ENCODE results near the gene PTPRG.

Gene PTPRG

DNA sequence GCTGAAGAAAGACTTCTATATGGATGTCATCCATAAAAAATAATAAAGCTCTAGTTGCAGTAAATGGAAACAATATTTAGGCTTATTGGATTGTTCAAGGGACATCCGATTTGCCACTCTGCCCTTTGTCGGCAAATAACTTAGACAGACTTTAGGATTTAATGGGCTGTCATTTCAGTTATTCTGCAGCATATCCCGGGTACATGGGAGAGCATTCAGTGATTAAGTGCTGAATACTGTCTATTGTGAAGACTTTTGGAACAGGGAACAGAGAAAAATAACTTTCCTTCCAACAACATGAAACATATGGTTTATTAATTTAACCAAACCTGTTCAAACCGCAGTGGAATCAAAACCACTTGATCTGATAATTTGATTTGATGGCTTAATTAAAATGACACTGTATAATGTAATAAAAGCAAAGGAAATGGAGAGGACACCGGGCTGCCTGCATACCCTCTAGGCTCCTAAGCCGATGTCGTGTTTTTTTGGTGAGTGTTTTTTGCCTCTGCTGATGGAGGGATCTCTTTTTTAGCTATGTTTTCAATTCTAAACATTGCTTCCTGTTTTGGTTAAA lies 612.7 kb downstream of the PTPRG start:
- DNase-seq, result no peak

DNA sequence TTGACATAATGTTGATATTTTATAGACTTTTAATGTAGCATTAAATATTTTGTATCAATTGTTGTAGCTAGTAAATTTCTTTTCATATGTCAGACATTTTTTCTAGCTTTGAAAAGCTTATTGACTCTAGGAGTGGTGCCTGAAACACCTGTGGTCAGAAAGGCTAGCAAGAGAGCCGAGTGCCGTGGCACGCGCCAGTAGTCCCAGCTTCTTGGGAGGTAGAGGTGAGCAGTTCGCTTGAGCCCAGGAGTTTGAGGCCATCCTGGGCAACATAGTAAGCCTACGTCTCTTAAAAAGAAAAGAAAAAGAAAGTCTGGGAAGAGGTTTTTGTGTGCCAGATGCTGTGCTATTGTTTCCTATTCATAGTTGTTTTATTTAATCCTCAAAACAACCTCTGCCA lies 613.8 kb downstream of the PTPRG start:
- DNase-seq, result no peak

DNA sequence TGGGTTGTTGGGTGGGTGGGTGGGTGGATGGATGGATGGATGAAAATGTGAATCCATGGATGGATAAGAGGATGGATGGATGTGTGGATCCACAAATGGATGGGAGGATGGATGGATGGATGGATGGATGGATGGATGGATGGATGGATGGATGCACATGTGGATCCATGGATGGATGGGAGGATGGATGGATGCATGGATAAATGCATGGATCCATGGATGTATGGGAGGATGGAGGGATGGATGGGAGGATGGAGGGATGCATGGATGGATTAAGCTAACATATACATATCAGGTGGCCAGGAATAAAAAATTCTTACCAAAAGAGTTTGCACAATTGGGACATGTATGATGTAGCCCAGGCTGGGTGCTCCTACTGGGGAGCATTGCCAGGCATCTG lies 616.7 kb downstream of the PTPRG start:
- no peak for DNase-seq

DNA sequence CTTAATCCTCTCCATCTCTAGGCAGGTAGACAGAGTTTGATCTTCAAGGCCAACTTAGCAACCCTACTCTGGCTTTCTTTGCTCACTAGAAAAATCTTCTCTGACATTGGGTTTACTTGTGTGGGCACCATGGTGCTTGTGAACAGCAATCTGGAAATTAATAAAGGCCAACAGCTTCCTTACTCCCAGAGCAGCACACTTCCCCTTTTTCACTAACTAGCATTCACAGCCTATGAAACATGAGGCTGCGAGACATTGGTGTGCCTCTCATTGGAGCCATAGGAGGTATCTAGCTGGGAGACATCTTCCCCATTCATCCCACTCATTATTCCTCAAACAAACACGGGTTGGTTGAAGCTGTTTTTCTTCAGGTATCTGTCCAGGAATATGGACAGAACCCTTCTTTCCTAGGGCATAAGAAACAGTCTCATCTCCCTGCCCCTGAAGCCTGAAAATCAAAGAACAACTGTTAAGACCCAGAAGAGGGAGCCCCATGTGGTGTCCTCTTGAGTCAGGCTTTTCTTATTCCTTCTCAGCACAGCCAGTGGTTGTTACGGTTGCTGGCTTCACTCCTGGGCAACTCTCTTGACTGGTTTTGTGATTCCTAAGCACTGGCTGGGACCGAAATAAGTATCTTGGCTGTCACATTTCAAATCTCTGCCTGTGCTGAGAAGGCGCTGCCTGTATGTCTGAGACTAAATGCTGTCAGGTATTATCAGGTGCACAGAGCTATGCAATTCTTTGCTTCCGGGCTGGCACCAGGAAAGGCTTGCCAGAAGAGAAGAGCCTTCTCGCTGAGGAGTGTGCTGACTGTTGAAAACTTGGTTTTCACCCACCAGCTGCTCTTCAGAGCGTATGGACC lies 617.6 kb downstream of the PTPRG start:
- DNase-seq, result no peak

DNA sequence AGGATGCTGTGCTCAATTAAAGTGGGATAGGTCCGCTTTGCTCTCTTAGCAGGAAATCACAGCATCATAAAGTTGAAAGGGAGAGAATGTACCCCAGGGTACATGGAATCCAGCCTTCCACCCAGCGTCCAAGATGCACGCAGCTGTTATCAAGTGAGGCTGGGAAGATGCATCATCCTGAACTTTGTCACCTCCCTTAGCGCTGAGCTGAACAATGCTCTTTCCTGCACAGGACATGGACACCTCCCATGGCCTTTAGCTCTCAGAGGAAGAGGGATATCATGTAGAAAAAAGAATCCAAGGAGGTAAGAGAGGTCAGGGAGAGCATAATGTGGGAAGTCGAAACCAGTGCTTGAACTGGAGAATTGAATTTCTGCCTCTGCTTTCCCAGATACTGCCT lies 619.1 kb downstream of the PTPRG start:
- DNase-seq, result no peak

DNA sequence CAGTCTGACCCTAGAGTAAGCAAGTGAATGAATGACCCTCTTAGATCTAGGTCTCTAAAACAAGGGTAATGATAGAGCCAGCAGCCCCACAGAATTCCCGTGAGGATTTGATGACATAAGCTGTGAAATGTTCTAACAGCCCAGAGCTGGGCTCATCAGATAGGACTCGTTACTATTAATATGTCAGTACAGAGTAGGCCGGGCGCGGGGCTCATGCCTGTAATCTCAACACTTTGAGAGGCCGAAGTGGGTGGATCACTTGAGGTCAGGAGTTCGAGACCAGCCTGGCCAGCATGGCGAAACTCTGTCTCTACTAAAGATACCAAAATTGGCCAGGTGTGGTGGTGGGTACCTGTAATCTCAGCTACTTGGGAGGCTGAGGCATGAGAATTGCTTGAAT lies 621.7 kb downstream of the PTPRG start:
- DNase-seq, result no peak

DNA sequence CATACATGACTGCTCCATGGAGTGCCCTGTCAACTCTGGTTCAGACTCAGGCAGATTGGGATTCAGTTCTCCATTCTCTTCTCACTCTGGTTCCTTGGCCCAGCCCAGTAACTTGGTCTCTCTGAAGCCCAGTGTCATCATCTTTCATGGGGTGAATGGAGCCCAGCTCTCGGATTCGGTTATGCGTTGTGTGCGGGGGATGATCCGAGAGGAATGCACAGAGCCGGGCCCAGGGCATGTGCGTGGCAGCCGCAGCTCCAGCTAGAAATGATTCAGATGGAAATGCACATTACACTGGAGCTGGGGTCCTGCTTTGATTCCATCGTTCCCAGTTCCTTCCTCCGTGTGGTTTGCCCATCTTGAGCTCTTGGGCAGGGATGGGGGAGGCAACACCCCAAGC lies 622.6 kb downstream of the PTPRG start:
- DNase-seq, result no peak

DNA sequence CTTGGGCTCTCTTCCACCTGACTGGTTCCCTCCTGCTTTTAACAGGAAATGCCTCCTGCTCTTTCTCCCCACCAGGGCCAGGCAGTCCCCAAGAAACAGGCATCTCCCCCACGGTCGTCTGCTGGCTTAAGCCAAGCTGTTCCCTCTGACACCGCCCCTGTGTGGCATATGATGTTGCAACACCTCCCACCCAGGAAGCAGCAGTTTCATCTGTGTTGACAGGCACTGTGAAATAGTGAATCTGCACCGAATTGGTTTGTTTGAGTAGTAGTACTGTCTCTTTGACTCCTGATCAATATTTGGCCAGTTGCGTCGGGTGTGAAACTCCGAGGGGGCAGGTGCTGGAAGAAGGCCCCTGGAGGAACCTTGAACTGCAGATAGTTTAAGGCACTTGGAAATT lies 623.2 kb downstream of the PTPRG start:
- peak in 1 of 2 experiments; percentile 12 for DNase-seq

DNA sequence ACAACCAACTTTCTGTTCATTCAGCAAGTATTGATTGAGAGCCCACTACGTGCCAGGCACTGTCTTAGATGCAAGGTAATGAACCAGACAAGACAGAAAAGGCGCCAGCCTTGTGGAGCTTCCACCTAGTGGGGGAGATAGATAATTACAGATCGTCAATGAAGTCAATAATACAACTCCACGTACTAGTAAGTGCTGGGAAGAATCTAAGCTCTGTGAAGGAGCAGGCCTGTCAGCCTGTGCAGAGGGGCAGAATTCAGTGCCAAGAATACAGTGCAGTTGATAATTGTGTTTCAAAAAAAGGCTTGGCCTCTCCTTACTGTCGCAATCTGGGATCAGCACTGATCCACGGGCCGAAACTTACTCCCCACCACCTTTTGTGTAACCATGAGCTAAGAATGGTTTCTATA lies 625.7 kb downstream of the PTPRG start:
- peak in 1 of 2 experiments; percentile 4 for DNase-seq

DNA sequence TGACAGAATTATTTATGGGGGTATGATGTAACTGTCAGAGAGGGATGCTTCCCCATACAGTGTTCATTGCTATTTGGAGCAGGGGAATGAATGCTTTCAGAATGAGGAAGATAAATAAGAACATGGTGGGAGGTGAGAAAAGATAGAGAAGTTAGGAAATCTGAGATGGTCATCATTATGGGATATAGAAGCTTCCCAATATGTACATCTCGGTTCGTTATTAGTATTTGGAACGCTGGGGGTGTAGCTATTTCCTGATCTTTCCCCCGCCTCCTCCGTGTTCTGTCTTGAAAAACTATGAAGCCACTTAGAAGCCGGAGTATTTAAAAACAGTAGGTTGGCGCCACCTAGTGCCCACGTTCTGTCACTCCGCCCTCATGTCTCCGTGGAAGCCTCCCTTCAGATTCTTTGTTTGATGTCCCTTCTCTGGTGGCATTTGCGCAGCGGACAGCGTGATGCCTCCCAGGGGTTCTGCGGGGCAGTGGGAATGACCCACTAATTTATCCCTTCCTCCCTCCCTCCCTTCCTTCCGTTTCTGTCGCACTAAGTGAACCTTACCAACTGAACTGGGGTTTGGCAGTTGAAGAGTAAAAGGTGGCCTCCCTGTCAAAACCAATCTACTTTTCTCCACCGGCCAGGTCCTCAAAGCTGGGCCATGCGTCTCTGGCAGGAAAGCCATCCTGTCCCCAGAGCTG lies 627.5 kb downstream of the PTPRG start:
- peak; percentile 62 to 68 for DNase-seq

DNA sequence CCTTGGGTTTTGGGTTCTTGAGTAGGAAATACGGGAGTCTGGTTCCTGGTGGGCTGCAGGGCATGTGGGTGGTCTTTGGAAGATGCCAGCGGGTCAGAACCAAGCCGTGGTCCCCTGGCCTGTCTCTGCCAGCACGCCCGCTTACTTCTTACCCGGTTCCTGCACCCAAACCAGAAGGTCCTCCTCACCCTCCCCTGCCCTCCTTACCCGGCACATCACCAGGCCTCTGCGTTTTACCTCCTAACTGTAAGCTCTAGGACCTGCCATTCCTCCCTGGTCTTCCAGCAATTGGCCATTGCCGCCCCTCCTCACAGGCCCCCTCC lies 628.0 kb downstream of the PTPRG start:
- no peak for DNase-seq

DNA sequence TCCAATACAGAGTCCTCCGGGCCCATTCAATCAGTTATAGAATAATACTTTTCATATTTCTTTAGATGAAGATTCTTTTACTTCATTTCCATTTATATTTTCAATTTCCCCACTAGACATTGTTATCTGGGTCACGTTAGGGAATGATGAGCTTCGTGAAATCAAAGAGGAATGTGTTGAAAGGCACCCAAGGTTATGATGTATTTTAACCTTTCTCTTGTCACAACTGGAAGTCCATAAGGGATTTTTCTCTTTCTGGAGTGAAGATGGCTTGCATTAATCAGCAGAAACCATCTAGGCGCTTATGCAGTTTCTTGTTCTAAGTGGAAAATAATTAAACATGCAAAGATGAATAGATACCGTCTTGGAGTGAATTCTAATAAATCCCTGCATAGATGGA lies 631.5 kb downstream of the PTPRG start:
- no peak for DNase-seq

DNA sequence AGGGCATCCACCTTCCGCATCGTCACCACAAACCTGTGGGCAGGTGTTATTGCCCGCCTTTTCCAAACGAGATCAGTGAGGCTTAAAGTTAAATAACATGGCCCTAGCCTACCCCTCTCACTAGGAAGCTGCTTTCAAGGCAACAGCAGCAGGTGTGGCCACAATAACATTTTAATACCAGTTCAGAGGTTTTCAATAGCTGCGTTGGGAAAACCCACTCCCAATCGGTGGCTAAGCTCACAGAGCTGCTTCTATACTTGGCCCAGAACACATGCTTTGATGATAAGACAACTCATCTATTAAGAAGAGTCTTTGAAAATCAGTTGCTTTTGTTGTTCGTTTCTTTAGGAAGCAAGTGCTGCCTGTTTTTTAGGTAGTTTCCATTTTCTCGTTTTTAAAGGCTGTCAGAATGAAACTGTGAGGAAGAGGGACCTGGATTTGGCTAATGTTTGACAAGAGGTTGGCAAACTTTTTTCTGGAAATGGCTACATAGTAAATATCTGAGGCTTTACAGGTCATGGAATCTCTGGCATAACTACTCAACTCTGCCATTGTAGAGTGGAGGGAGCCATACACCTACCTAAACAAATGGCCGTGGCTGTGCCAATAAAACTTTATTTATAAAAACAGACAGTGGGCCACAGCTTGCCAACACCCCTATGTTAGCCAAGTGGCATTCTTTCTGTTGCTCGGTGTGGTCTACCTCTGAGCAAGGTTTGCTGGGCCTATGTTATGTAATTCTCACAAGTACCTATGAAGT lies 632.4 kb downstream of the PTPRG start:
- no peak for DNase-seq

DNA sequence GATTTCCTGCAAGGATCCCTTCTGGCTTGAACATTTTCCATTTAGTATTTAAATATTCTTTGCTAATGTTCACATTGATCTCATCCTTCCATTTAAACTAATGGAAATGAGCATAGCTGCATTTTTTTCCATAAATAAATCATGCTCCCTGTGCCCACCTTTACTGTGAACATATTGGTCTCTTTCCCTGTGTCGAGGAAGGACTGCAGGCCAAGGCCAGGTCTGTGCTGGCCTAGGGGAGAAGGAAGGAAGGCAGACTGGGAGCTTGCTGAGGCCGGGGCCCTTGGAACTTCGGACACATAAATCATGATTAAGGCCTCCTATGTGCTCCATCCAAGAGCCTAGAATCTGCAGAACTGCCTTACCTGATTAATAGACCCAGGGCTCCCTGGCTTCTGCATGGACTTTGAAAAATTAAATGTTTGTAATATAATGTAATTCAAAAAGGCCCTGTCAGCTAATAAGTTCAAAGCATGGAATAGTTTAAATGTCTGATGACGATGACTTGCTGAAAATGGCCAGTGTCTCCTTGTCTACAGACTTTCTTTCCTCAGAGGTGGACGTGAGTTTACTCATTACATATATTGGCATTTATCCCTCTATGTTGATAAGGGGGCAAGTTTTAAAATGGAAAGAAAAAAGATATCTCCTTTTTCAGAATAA lies 636.1 kb downstream of the PTPRG start:
- no peak for DNase-seq

DNA sequence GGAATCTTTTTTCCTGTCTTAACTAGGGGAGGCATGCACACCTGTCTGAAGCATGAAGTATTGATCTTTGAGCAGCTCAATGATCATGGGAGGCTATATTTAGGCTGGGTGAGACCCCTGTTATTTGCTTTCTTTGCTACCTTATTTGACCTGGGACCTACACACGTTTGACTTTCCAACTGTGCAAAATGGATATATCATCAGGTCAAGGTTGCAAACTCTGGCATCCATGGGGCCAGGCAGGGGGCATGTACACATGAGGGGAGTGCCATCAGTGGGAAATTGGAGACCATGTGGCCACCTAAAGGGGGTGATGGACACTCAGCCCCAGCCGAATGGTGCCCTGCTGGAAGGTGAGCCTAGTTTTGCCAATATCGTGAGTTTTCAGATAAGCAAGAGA lies 637.8 kb downstream of the PTPRG start:
- no peak for DNase-seq

DNA sequence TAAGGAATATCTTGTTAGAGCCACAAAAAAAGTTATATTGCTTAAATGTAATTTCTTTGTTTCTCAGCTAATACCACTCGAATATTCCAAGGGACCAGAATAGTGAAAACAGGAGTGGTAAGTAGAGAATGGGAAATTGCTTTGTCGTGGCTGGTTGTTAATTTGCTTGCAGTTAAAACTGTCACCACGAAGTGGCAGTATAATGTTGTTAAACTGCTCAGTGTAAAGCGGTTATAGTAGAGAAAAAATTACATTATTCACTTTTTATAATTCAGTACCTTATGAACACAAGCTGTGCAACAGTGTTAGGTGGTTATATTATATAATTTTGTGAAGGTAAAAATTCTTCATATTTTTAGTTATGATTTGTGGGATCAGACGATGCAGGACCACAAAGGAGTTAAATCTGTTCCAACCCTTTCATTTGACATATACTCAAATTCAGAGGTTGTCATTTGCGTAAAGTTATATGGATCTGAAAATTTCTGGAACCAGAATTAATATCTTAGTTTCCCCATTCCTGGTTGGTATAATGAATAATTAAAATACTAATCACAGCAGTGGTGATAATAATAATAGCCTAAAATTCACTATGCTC lies 640.2 kb downstream of the PTPRG start:
- peak; percentile 5 to 35 for DNase-seq

DNA sequence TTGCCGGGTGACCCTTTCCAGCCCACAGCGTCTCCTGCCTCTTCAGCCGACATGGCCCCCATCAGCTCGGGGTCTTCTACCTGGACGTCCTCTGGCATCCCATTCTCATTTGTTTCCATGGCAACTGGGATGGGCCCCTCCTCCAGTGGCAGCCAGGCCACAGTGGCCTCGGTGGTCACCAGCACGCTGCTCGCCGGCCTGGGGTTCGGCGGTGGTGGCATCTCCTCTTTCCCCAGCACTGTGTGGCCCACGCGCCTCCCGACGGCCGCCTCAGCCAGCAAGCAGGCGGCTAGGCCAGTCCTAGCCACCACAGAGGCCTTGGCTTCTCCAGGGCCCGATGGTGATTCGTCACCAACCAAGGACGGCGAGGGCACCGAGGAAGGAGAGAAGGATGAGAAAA lies 641.8 kb downstream of the PTPRG start:
- no peak for DNase-seq

DNA sequence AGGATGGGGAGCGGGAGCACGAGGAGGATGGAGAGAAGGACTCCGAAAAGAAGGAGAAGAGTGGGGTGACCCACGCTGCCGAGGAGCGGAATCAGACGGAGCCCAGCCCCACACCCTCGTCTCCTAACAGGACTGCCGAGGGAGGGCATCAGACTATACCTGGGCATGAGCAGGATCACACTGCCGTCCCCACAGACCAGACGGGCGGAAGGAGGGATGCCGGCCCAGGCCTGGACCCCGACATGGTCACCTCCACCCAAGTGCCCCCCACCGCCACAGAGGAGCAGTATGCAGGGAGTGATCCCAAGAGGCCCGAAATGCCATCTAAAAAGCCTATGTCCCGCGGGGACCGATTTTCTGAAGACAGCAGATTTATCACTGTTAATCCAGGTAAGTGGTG lies 642.2 kb downstream of the PTPRG start:
- DNase-seq, result no peak

DNA sequence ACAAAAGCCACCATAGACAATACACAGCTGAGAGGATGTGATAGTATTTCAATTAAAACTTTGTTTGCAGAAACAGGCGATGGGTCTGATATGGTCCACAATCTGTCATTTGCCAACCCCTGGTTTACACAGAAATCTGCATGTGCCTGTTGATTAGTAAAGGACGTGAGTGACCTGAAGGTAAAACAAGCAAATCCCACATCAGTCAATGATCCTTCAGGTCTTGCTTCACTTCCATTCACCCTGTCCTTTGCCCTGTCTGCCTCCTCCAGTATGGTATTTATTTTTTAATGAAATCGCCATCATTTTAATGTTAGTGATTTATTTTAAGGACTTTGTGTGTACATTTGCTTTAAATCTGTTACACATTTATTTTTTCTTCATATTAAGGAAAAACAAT lies 645.8 kb downstream of the PTPRG start:
- no peak for DNase-seq

DNA sequence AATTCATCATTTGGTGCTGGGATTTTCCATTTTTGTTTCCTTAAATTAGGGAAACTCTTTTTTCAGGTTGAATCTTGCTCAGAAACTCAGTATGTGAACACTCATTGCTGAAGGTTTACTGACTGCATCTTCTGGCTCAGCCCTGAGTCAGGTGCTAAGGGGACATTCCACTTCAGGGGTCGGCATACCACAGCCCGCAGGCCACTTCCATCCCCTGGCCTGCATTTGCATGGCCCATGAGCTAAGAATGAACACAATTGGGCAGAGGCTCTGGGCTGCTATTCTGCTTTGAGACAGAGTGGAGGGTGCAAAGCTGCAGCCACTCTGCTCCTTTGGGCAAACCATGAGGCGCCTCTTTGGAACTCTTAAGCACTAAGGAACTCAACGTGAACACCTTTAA lies 647.0 kb downstream of the PTPRG start:
- no peak for DNase-seq

DNA sequence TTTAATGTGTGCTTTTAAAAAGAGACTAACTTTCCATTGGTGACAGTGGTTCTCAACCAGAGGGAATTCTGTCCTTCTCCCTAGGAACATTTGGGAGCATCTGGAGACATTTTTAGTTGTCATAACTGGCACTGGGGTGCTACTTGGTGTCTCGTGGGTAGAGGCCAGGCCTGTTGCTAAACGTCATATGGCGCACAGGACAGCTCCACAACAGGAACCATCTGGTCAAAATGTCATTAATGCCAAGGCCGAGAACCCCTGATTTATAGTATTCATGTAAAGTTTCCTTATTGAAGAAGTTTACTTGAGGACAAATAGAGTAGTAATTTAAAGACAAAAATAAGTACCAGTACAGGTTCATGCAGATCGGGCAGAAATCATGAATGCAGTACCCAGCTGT lies 647.7 kb downstream of the PTPRG start:
- DNase-seq, result no peak

DNA sequence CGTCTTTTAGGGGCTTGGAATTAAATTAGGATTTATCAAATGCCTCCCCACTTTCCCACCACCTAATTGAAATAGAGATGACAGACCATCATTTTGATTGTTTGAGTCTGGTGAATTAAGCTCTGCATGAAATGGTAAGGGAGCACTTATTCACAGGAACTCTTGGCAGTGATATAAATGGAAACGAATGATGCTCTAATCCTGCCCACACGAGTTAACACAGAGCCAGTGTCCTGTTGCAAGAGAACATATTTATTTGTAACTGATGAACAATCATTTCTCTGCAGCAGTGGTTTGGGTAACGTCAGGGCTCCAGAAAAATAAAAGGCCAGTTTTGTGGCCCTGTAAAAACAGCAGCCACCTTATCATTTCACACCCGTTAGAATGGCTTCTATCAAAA lies 648.6 kb downstream of the PTPRG start:
- DNase-seq, result no peak
